Central memory CD8-positive, alpha-beta T cell (primary cell): ENCODE measurements around the gene TMEM163.

Experiments
- ATAC-seq: fragments of 150-1000 bp; cut with Tn5 transposase; replicated peaks from 2 replicates; pipeline ENCODE4 v1.10.0; 2022; ENCODE audit warnings: mild to moderate bottlenecking, moderate FRiP score, moderate number of reproducible peaks; ENCODE audit not compliant: poor library complexity, severe bottlenecking; ENCODE audit errors: extremely low read depth
- DNase-seq, 2 donors: peaks; one replicate each; pipeline ENCODE4 v3.0.0; 2021; ENCODE audit warnings: low spot score in 2 of 2
- H3K27ac Mint-ChIP-seq: one replicate; pipeline ENCODE4 v1.8.0; 2022; ENCODE audit warnings: low read depth, mild to moderate bottlenecking, moderate library complexity, mixed read lengths
- H3K27me3 Mint-ChIP-seq: one replicate; pipeline ENCODE4 v1.8.0; 2022; ENCODE audit warnings: mixed read lengths
- H3K36me3 Mint-ChIP-seq: one replicate; pipeline ENCODE4 v1.8.0; 2022; ENCODE audit warnings: mild to moderate bottlenecking, moderate library complexity, mixed read lengths; ENCODE audit not compliant: insufficient read depth
- H3K4me1 Mint-ChIP-seq: one replicate; pipeline ENCODE4 v1.8.0; 2022; ENCODE audit warnings: mixed read lengths
- H3K4me3 Mint-ChIP-seq: one replicate; pipeline ENCODE4 v1.8.0; 2022; ENCODE audit warnings: mild to moderate bottlenecking, moderate library complexity, mixed read lengths
- H3K9me3 Mint-ChIP-seq: one replicate; pipeline ENCODE4 v1.8.0; 2022; ENCODE audit warnings: mixed read lengths

Gene TMEM163

GRCh38 chr2:134681201-134681600, 37.6 kb downstream of the TMEM163 start:
- peaks cover 53% of the 10 kb centered on the region for H3K4me1 Mint-ChIP-seq
- peak overlapping the region; percentile 36 for H3K27ac Mint-ChIP-seq
- no peak for ATAC-seq
- no peaks in the 10 kb centered on the region for H3K36me3 Mint-ChIP-seq
- H3K9me3 Mint-ChIP-seq: no peaks in the 10 kb centered on the region
- no peaks in the 10 kb centered on the region for H3K27me3 Mint-ChIP-seq
- peak in 1 of 2 donors; percentile 6 for DNase-seq
- H3K4me3 Mint-ChIP-seq: peak overlapping the region; percentile 38

GRCh38 chr2:134679745-134680144, 39.1 kb downstream of the TMEM163 start:
- no peaks in the 10 kb centered on the region for H3K36me3 Mint-ChIP-seq
- H3K27ac Mint-ChIP-seq: peak overlapping the region; percentile 85
- peak; percentile 95 for ATAC-seq
- no peaks in the 10 kb centered on the region for H3K27me3 Mint-ChIP-seq
- no peaks in the 10 kb centered on the region for H3K9me3 Mint-ChIP-seq
- H3K4me3 Mint-ChIP-seq: peak overlapping the region; percentile 69
- peak in 1 of 2 donors; percentile 39 for DNase-seq
- peaks cover 53% of the 10 kb centered on the region for H3K4me1 Mint-ChIP-seq

DNA sequence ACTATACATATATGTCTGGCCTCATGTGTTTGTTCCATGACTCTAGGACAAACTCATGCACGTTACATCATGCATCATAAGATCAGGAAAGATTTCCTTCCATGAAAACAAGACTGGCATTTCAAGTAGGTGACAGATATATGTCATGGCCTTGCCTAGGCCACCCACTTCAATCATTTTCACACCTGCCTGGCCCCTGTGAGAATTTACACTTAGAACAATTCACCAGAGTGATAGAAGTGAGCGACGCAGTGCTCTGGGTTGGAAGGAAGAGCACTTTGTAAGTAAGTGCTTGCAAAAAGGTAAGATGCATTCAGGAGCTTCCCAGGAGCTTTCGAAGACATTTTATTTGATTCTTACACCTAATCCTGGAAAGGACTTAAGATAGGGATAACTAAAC, 39.5 kb downstream of the TMEM163 start:
- Mint-ChIP-seq H3K27ac (peak overlapping the region; percentile 85), H3K27me3 (no peaks in the 10 kb centered on the region), H3K4me1 (peaks cover 53% of the 10 kb centered on the region), H3K4me3 (peak overlapping the region; percentile 69), H3K36me3 (no peaks in the 10 kb centered on the region), H3K9me3 (no peaks in the 10 kb centered on the region)
- DNase-seq (no peak), ATAC-seq (no peak)

- Mint-ChIP-seq H3K27ac (peak overlapping the region; percentile 85), H3K27me3 (no peaks in the 10 kb centered on the region), H3K4me1 (peaks cover 58% of the 10 kb centered on the region), H3K9me3 (no peaks in the 10 kb centered on the region), H3K36me3 (no peaks in the 10 kb centered on the region), H3K4me3 (no peak overlapping the region)
- ATAC-seq (no peak), DNase-seq (no peak)
Measured at GRCh38 chr2:134677856-134678756, 40.7 kb downstream of the TMEM163 start.

DNA sequence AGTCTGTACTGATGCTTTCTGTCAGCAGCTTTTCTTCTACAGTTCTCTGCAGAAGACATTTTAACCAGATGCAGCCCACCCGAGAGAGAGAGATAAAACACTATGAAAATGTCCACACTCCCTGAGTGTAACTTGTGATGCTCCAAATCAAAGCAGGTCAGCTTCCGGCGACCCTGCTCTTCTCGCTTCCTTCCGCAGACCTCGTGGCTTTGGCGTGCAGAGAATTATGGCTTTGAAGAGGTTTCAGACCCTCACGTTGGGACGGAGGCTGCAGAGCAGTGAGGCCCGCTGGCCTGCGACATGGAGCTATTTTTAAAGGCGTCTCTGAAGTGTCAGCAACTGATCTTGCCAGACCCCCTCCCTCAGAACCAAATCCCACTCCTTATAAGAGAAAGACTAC, 41.8 kb downstream of the TMEM163 start:
- no peak for ATAC-seq
- no peaks in the 10 kb centered on the region for H3K27me3 Mint-ChIP-seq
- H3K4me3 Mint-ChIP-seq: peak overlapping the region; percentile 44
- H3K4me1 Mint-ChIP-seq: peaks cover 60% of the 10 kb centered on the region
- H3K9me3 Mint-ChIP-seq: no peaks in the 10 kb centered on the region
- H3K27ac Mint-ChIP-seq: peak overlapping the region; percentile 61
- no peak for DNase-seq
- no peaks in the 10 kb centered on the region for H3K36me3 Mint-ChIP-seq

GRCh38 chr2:134675314-134675713, 43.5 kb downstream of the TMEM163 start:
- no peaks in the 10 kb centered on the region for H3K9me3 Mint-ChIP-seq
- no peak overlapping the region for H3K27ac Mint-ChIP-seq

GRCh38 chr2:134674687-134675086, 44.1 kb downstream of the TMEM163 start:
- H3K4me3 Mint-ChIP-seq: no peak overlapping the region
- ATAC-seq: no peak
- peaks cover 62% of the 10 kb centered on the region for H3K4me1 Mint-ChIP-seq
- no peaks in the 10 kb centered on the region for H3K9me3 Mint-ChIP-seq
- H3K27ac Mint-ChIP-seq: no peak overlapping the region
- H3K27me3 Mint-ChIP-seq: no peaks in the 10 kb centered on the region
- no peak for DNase-seq
- H3K36me3 Mint-ChIP-seq: peaks cover 6% of the 10 kb centered on the region

More at GRCh38 chr2:134675314-134675713, 43.5 kb downstream of the TMEM163 start:
- no peak overlapping the region for H3K4me3 Mint-ChIP-seq
- no peaks in the 10 kb centered on the region for H3K27me3 Mint-ChIP-seq
- H3K4me1 Mint-ChIP-seq: peaks cover 60% of the 10 kb centered on the region
- DNase-seq (no peak), ATAC-seq (no peak)
- H3K36me3 Mint-ChIP-seq: peaks cover 4% of the 10 kb centered on the region

DNA sequence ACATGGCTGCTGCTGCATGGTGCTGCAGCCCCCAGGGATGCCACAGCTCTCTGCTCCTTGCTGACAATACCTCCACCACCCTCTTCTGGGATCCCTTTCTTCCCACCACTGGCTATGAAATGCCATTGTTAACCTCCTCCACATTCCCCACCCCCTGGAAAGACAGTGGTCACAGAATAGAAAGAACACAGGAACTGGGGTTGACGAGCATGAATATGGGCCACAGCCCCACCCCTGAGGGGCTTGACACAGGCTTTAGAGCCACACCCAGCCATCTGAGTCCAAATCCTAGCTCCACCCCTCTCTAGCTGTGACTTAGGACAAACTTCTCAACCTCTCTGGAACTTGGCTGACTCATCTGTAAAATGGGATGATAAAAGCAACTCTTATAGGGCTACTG, 47.3 kb downstream of the TMEM163 start:
- H3K27me3 Mint-ChIP-seq: no peaks in the 10 kb centered on the region
- peak overlapping the region; percentile 96 for H3K27ac Mint-ChIP-seq
- no peak for ATAC-seq
- H3K4me3 Mint-ChIP-seq: peak overlapping the region; percentile 79
- no peaks in the 10 kb centered on the region for H3K9me3 Mint-ChIP-seq
- peaks cover 74% of the 10 kb centered on the region for H3K4me1 Mint-ChIP-seq
- H3K36me3 Mint-ChIP-seq: peaks cover 15% of the 10 kb centered on the region
- no peak for DNase-seq

GRCh38 chr2:134670955-134671354, 47.8 kb downstream of the TMEM163 start:
- Mint-ChIP-seq H3K27ac (peak overlapping the region; percentile 96), H3K36me3 (peaks cover 15% of the 10 kb centered on the region), H3K27me3 (no peaks in the 10 kb centered on the region), H3K4me1 (peaks cover 77% of the 10 kb centered on the region), H3K9me3 (no peaks in the 10 kb centered on the region), H3K4me3 (peak overlapping the region; percentile 79)
- no peak for DNase-seq
- no peak for ATAC-seq

GRCh38 chr2:134669731-134670669, 48.8 kb downstream of the TMEM163 start:
- peaks cover 15% of the 10 kb centered on the region for H3K36me3 Mint-ChIP-seq
- peaks cover 86% of the 10 kb centered on the region for H3K4me1 Mint-ChIP-seq
- peak overlapping the region; percentile 96 for H3K27ac Mint-ChIP-seq
- peak; percentile 55 to 83 for DNase-seq
- no peaks in the 10 kb centered on the region for H3K9me3 Mint-ChIP-seq
- peak; percentile 83 for ATAC-seq
- no peaks in the 10 kb centered on the region for H3K27me3 Mint-ChIP-seq
- H3K4me3 Mint-ChIP-seq: peak overlapping the region; percentile 79

DNA sequence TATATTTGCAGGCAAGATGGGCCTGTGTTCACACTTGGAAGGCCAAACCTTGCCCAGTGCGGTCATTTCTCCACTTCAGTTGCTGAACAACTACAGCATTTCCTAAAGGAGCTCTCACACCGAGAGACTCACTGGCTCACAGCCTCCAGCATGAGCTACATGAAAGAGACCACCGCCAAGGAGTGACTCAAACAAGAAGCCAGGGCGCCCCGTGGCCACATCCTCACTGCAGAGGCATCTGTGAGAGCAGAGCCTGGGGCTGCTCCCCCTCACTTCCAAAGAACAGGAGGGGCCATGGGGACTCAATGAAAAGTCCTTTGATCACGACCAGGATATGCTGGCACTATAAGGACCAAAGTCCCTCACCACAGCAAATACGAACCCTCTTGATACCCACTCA, 50.0 kb downstream of the TMEM163 start:
- Mint-ChIP-seq H3K36me3 (peaks cover 18% of the 10 kb centered on the region), H3K27me3 (no peaks in the 10 kb centered on the region), H3K27ac (peak overlapping the region; percentile 96), H3K4me3 (peak overlapping the region; percentile 79), H3K9me3 (no peaks in the 10 kb centered on the region), H3K4me1 (peaks cover 98% of the 10 kb centered on the region)
- DNase-seq: peak; percentile 66 to 83
- peak; percentile 82 for ATAC-seq

GRCh38 chr2:134667541-134667940, 51.3 kb downstream of the TMEM163 start:
- peaks cover 18% of the 10 kb centered on the region for H3K36me3 Mint-ChIP-seq
- H3K4me3 Mint-ChIP-seq: peak overlapping the region; percentile 66
- no peaks in the 10 kb centered on the region for H3K27me3 Mint-ChIP-seq
- peaks cover 89% of the 10 kb centered on the region for H3K4me1 Mint-ChIP-seq
- ATAC-seq: no peak
- no peak for DNase-seq
- H3K9me3 Mint-ChIP-seq: no peaks in the 10 kb centered on the region
- peak overlapping the region; percentile 73 for H3K27ac Mint-ChIP-seq
